H1 (cell line): ENCODE measurements around the gene POLR3E. TPM values are rescaled to one million over a fixed set of nuclear protein-coding genes. Genes with fewer than 3 reads are reported as not detected.

ENCODE experiments used
- CTCF ChIA-PET: fragments of 300-600 bp; sonication (Branson Sonifier 250); formaldehyde crosslinking; loops from one replicate; lab custom pipeline; 2021; ENCODE audit not compliant: partially characterized antibody; lab: Charles Lee
- POLR2A ChIA-PET: fragments of 300-600 bp; sonication (Branson Sonifier 250); formaldehyde crosslinking; loops from one replicate; lab custom pipeline; 2021; ENCODE audit warnings: inconsistent platforms; ENCODE audit not compliant: partially characterized antibody; lab: Charles Lee
- DNase-seq, 2 experiments: peaks; one replicate each; pipeline versions ENCODE4 v3.0.0 to v3.0.0-alpha.2; 2010 to 2022; ENCODE audit warnings: low spot score in 2 of 2, low read depth in 1 of 2, mixed read lengths in 1 of 2
- FAIRE-seq: peaks from 2 replicates; lab custom pipeline; 2011; peaks lifted over from hg19 to GRCh38; lab: Jason Lieb, UNC
- H2AFZ ChIP-seq: 2 replicates; pipeline ENCODE4 v1.8.1; 2012; ENCODE audit warnings: low read length, inconsistent platforms
- H2AK5ac ChIP-seq: 2 replicates; pipeline ENCODE4 v1.6.1; 2013; ENCODE audit warnings: low read depth, low read length
- H2BK120ac ChIP-seq: replicated peaks from 2 replicates; pipeline ENCODE3; 2013; ENCODE audit warnings: low read depth, low read length, inconsistent platforms
- H2BK12ac ChIP-seq: 2 replicates; pipeline ENCODE4 v1.6.1; 2013; ENCODE audit warnings: low read depth, low read length
- H2BK15ac ChIP-seq: 2 replicates; pipeline ENCODE4 v1.6.1; 2013; ENCODE audit warnings: low read length
- H2BK20ac ChIP-seq: 2 replicates; pipeline ENCODE4 v1.6.1; 2013; ENCODE audit warnings: low read length
- H2BK5ac ChIP-seq: 2 replicates; pipeline ENCODE4 v1.6.1; 2013; ENCODE audit warnings: low read depth, low read length
- H3K14ac ChIP-seq: 2 replicates; pipeline ENCODE4 v1.6.1; 2013; ENCODE audit warnings: inconsistent platforms; ENCODE audit not compliant: insufficient read length
- H3K18ac ChIP-seq: 2 replicates; pipeline ENCODE4 v1.6.1; 2013; ENCODE audit warnings: low read length; ENCODE audit errors: extremely low read depth
- H3K23ac ChIP-seq: 2 replicates; pipeline ENCODE4 v1.6.1; 2013; ENCODE audit warnings: inconsistent platforms; ENCODE audit not compliant: insufficient read length
- H3K23me2 ChIP-seq: 2 replicates; pipeline ENCODE4 v1.6.1; 2013; ENCODE audit warnings: low read depth, low read length
- H3K27ac ChIP-seq: 2 replicates; pipeline ENCODE4 v1.6.1; 2011; ENCODE audit warnings: low read depth, low read length, inconsistent platforms
- H3K27me3 ChIP-seq, 4 experiments: replicated peaks in 1 of 4; 1 replicate in 1 of 4; 2 replicates in 3 of 4; pipeline versions ENCODE4 v1.6.1 to v1.8.1; 2011 to 2013; ENCODE audit warnings: low read length in 3 of 4, mild to moderate bottlenecking in 3 of 4, inconsistent platforms in 2 of 4, mixed read lengths in 2 of 4, moderate library complexity in 1 of 4; ENCODE audit not compliant: control insufficient read depth in 3 of 4, insufficient read depth in 3 of 4; ENCODE audit errors: extremely low read depth in 1 of 4
- H3K36me3 ChIP-seq, 4 experiments: 2 replicates each; pipeline versions ENCODE4 v1.6.1 to v1.8.1; 2011 to 2013; ENCODE audit warnings: mild to moderate bottlenecking in 4 of 4, low read length in 3 of 4, moderate library complexity in 2 of 4, control low read depth in 1 of 4, inconsistent platforms in 1 of 4; ENCODE audit not compliant: insufficient read depth in 4 of 4, control insufficient read depth in 2 of 4
- H3K4ac ChIP-seq: replicated peaks from 2 replicates; pipeline ENCODE3; 2013; ENCODE audit warnings: low read length, low read depth, mixed read lengths, inconsistent platforms; ENCODE audit not compliant: insufficient read length
- H3K4me1 ChIP-seq, 4 experiments: replicated peaks in 1 of 4; 1 replicate in 1 of 4; 2 replicates in 3 of 4; pipeline versions ENCODE4 v1.6.1 to v1.8.1; 2011 to 2013; ENCODE audit warnings: low read length in 3 of 4, inconsistent platforms in 2 of 4, mixed read lengths in 1 of 4; ENCODE audit not compliant: insufficient read depth in 4 of 4, control insufficient read depth in 3 of 4
- H3K4me2 ChIP-seq, 2 experiments: 2 replicates each; pipeline versions ENCODE4 v1.6.1 to v1.8.1; 2011 to 2013; ENCODE audit warnings: low read depth in 2 of 2, low read length in 2 of 2, control low read depth in 1 of 2, inconsistent platforms in 1 of 2, mild to moderate bottlenecking in 1 of 2; ENCODE audit not compliant: insufficient read depth in 1 of 2
- H3K4me3 ChIP-seq, 4 experiments: fragments of 200-600, 300-600 bp in 1 of 4; sonication (generic), shearing (Covaris generic), sonication (Bioruptor Twin) in 1 of 4; 2 replicates each; pipeline versions ENCODE4 v1.5.1 to v1.8.1; 2011 to 2016; ENCODE audit warnings: low read length in 4 of 4, low read depth in 3 of 4, control low read depth in 2 of 4, inconsistent platforms in 2 of 4, mild to moderate bottlenecking in 2 of 4, mixed read lengths in 1 of 4, moderate library complexity in 1 of 4; ENCODE audit not compliant: insufficient read depth in 2 of 4; ENCODE audit errors: extremely low read depth in 1 of 4
- H3K56ac ChIP-seq: replicated peaks from 2 replicates; pipeline ENCODE3; 2013; ENCODE audit warnings: low read depth, mild to moderate bottlenecking, mixed read lengths, low read length, inconsistent platforms; ENCODE audit not compliant: insufficient read length
- H3K79me1 ChIP-seq: 2 replicates; pipeline ENCODE4 v1.6.1; 2013; ENCODE audit warnings: low read depth, low read length, control low read depth
- H3K79me2 ChIP-seq, 2 experiments: 2 replicates each; pipeline versions ENCODE4 v1.6.1 to v1.8.1; 2012 to 2013; ENCODE audit warnings: low read length in 2 of 2, mild to moderate bottlenecking in 2 of 2, inconsistent platforms in 1 of 2; ENCODE audit not compliant: insufficient read depth in 2 of 2, control insufficient read depth in 1 of 2
- H3K9ac ChIP-seq, 4 experiments: replicated peaks in 1 of 4; 1 replicate in 1 of 4; 2 replicates in 3 of 4; pipeline versions ENCODE4 v1.6.1 to v1.8.1; 2011 to 2013; ENCODE audit warnings: low read depth in 3 of 4, low read length in 3 of 4, control low read depth in 2 of 4, mild to moderate bottlenecking in 2 of 4, moderate library complexity in 2 of 4, inconsistent platforms in 1 of 4; ENCODE audit errors: extremely low read depth in 1 of 4
- H3K9me3 ChIP-seq, 2 experiments: 2 replicates each; pipeline versions ENCODE4 v1.6.1 to v1.8.1; 2012 to 2013; ENCODE audit warnings: mild to moderate bottlenecking in 2 of 2, moderate library complexity in 2 of 2, control low read depth in 1 of 2, inconsistent platforms in 1 of 2, low read depth in 1 of 2, low read length in 1 of 2, mixed read lengths in 1 of 2; ENCODE audit not compliant: insufficient read depth in 2 of 2
- H4K20me1 ChIP-seq, 2 experiments: replicated peaks in 1 of 2; 2 replicates each; pipeline versions ENCODE3 to v1.8.1; 2011 to 2013; ENCODE audit warnings: inconsistent platforms in 2 of 2, low read length in 2 of 2, mild to moderate bottlenecking in 1 of 2; ENCODE audit not compliant: insufficient read depth in 2 of 2, control insufficient read depth in 1 of 2
- H4K5ac ChIP-seq: 2 replicates; pipeline ENCODE4 v1.6.1; 2013; ENCODE audit warnings: low read length, low read depth, mixed read lengths, inconsistent platforms; ENCODE audit not compliant: insufficient read length
- H4K8ac ChIP-seq: 2 replicates; pipeline ENCODE4 v1.8.0; 2013; ENCODE audit warnings: mild to moderate bottlenecking, moderate library complexity, low read length, inconsistent platforms; ENCODE audit not compliant: insufficient read depth; ENCODE audit errors: extremely low read depth
- H4K91ac ChIP-seq: replicated peaks from 2 replicates; pipeline ENCODE3; 2013; ENCODE audit warnings: low read length, mixed read lengths, inconsistent platforms; ENCODE audit not compliant: insufficient read length
- ATF3 ChIP-seq: IDR thresholded peaks from 2 replicates; pipeline ENCODE4 v1.6.1; 2011; ENCODE audit warnings: low read depth, mild to moderate bottlenecking, low read length; ENCODE audit not compliant: insufficient read depth
- CREB1 ChIP-seq: IDR thresholded peaks from 2 replicates; pipeline ENCODE4 v1.6.1; 2012; ENCODE audit warnings: inconsistent platforms
- GABPA ChIP-seq: IDR thresholded peaks from 2 replicates; pipeline ENCODE4 v1.6.1; 2011; ENCODE audit warnings: mild to moderate bottlenecking, low read length, moderate library complexity, borderline replicate concordance; ENCODE audit not compliant: insufficient read depth
- POU5F1 ChIP-seq: IDR thresholded peaks from 2 replicates; pipeline ENCODE4 v1.6.1; 2011; ENCODE audit warnings: low read depth, mild to moderate bottlenecking, low read length, moderate library complexity
- SIN3A ChIP-seq, 2 experiments: IDR thresholded peaks in 1 of 2; conservative IDR thresholded peaks in 1 of 2; 2 replicates each; pipeline ENCODE4 v1.6.1; 2011 to 2012; ENCODE audit warnings: low read length in 2 of 2, improper control_type of control experiment in 1 of 2, low read depth in 1 of 2, mild to moderate bottlenecking in 1 of 2
- YY1 ChIP-seq: IDR thresholded peaks from 2 replicates; pipeline ENCODE4 v1.6.1; 2011; ENCODE audit warnings: low read depth, mild to moderate bottlenecking, low read length
- WGBS, 2 experiments: shearing (Covaris generic) in 1 of 2; methylation state at CpG; one replicate each; pipeline versions ENCODE4 v1.1.6 to v1.1.7; 2013 to 2015; ENCODE audit warnings: low lambda C conversion rate in 2 of 2, mixed read lengths in 2 of 2, inconsistent platforms in 1 of 2, low coverage in 1 of 2, missing lambda C conversion rate in 1 of 2; ENCODE audit not compliant: insufficient replicate concordance in 2 of 2, insufficient coverage in 1 of 2, insufficient read length in 1 of 2; ENCODE audit errors: extremely low coverage in 1 of 2, missing lambda C conversion rate in 1 of 2; 5-methylcytosine and 5-hydroxymethylcytosine counted together
- polyA plus RNA-seq, 7 experiments: library from polyadenylated mRNA; depleted of rRNA in 3 of 7; stranded (reverse) in 5 of 7; unstranded in 2 of 7; fragments of >200 nt in 5 of 7; fragments of 200-250 nt in 2 of 7; gene quantifications; 1 replicate in 5 of 7; 2 replicates in 1 of 7; 4 replicates in 1 of 7; pipeline versions ENCODE4 v1.2.1 to v1.2.3, GENCODE V29; 2011 to 2013; ENCODE audit warnings: missing spikeins in 2 of 7, mixed read lengths in 2 of 7
- total RNA-seq: library from RNA; stranded (reverse); fragmentation: NEBNext Ultra II Directional; extraction: Animal tissue kit (Norgen Biotek cat#: 25700); gene quantifications from 2 replicates; pipeline ENCODE4 v1.2.1, GENCODE V29; 2021

Gene POLR3E
- total and polyA plus RNA-seq, 2 of the 8 experiments (the other 6 are each of a cell fraction or from before 2014, with no cell fraction given): 96.5 to 125 TPM

- peaks cover 0 to 14% of the 10 kb centered on the region in 2 experiments; a peak in 2 of 4 replicates for H3K79me2 ChIP-seq
Measured at GRCh38 chr16:22352140-22352539, 54.9 kb downstream of the POLR3E start.

More at GRCh38 chr16:22352140-22352539, 54.9 kb downstream of the POLR3E start:
- Histone ChIP-seq H3K23me2 (no peaks in the 10 kb centered on the region; the same call in 1 of the 2 replicates), H4K5ac (no peak overlapping the region), H3K27me3 (no peaks in the 10 kb centered on the region), H4K91ac (no peak overlapping the region), H2BK12ac (no peak overlapping the region), H3K4me1 (peaks cover 0 to 10% (median 8%) of the 10 kb centered on the region in 4 experiments; a peak in 4 of 7 replicates), H2BK20ac (no peak overlapping the region), H3K56ac (no peak overlapping the region), H3K4ac (no peak overlapping the region), H3K4me2 (no peak overlapping the region), H3K14ac (no peak overlapping the region), H3K27ac (no peak overlapping the region), H2AK5ac (no peak overlapping the region), H2BK15ac (no peak overlapping the region), H4K8ac (no peak overlapping the region), H2AFZ (no peak overlapping the region), H3K18ac (no peak overlapping the region), H3K79me1 (no peaks in the 10 kb centered on the region; the same call in 1 of the 2 replicates), H3K4me3 (no peak overlapping the region), H3K23ac (no peak overlapping the region), H3K36me3 (peaks cover 5 to 43% (median 27%) of the 10 kb centered on the region in 4 experiments), H2BK5ac (no peak overlapping the region), H3K9me3 (no peaks in the 10 kb centered on the region), H2BK120ac (no peak overlapping the region), H3K9ac (no peak overlapping the region), H4K20me1 (peaks cover under 1 to 2% of the 10 kb centered on the region in 2 experiments)
- CTCF ChIA-PET: no interaction called here
- no peak for TF ChIP-seq ATF3
- no peak for TF ChIP-seq YY1
- no peak for TF ChIP-seq CREB1
- TF ChIP-seq GABPA: no peak
- no peak for TF ChIP-seq SIN3A (conservative IDR thresholded peaks at IDR 0.05 in 1 of 2, IDR thresholded peaks at IDR 0.05 in 1 of 2; ENCODE audit: low read depth in 1 of 2, low read length in 2 of 2)
- no peak for TF ChIP-seq POU5F1
- POLR2A ChIA-PET: interaction anchor here (1.6 to 1.7 kb wide), 3 partner anchors 10 to 19 kb away, joined by 3 to 6 read pairs (median 5); no protein-coding TSS in a partner anchor
- no peak for FAIRE-seq
- 91% methylated on average over 6 of the region's 6 CpGs; no CpG with 5 or more reads in 1 of the 2 experiments for WGBS, 2 experiments
- no peak for DNase-seq
